GOT3 (cell line): ENCODE data around the gene ZNF497.
"Not testable (repeated sequence)": the region's sequence is repeated elsewhere in the genome, so short reads cannot be mapped to it uniquely, and the experiment has no call there.

Source experiments
- DNase-seq: peaks from one replicate; lab custom pipeline; 2025; ENCODE audit warnings: mixed read lengths; lab: John Stamatoyannopoulos, UW

The ZNF497 gene

GRCh38 chr19:58362272-58362994, at the start of gene ZNF497:
Gene ZNF497, minus strand, starts transcription at chr19:58362751. Its CDS starts 5,116 bp downstream, at chr19:58357635.
- DNase-seq: peak; percentile 91

GRCh38 chr19:58409010-58409790, 46.6 kb upstream of the ZNF497 start:
- DNase-seq: no peak

GRCh38 chr19:58408152-58409009, 45.8 kb upstream of the ZNF497 start, which contains the start of gene ZNF584:
Gene ZNF584, plus strand, starts transcription at chr19:58408649. Its CDS starts 499 bp downstream, at chr19:58409148.
- peak; percentile 67 for DNase-seq

GRCh38 chr19:58407658-58408151, 45.2 kb upstream of the ZNF497 start:
- DNase-seq: no peak

- DNase-seq: no peak
Measured at GRCh38 chr19:58406818-58407657, 44.5 kb upstream of the ZNF497 start.

- not testable (repeated sequence) for DNase-seq
Measured at GRCh38 chr19:58403920-58404478, 41.4 kb upstream of the ZNF497 start.

- DNase-seq: no peak
Measured at GRCh38 chr19:58401840-58402421, 39.4 kb upstream of the ZNF497 start.

- peak; percentile 97 for DNase-seq
Measured at GRCh38 chr19:58400916-58401839, 38.6 kb upstream of the ZNF497 start.

- DNase-seq: no peak
Measured at GRCh38 chr19:58400316-58400915, 37.9 kb upstream of the ZNF497 start.

GRCh38 chr19:58399903-58400302, 37.4 kb upstream of the ZNF497 start:
- DNase-seq: no peak

GRCh38 chr19:58398545-58398944, 36.0 kb upstream of the ZNF497 start:
- DNase-seq: no peak

GRCh38 chr19:58398087-58398486, 35.5 kb upstream of the ZNF497 start:
- no peak for DNase-seq

- no peak for DNase-seq
Measured at GRCh38 chr19:58397533-58398037, 35.0 kb upstream of the ZNF497 start.

GRCh38 chr19:58396691-58397532, 34.4 kb upstream of the ZNF497 start:
- DNase-seq: no peak

- no peak for DNase-seq
Measured at GRCh38 chr19:58395979-58396627, 33.6 kb upstream of the ZNF497 start.

- DNase-seq: no peak
Measured at GRCh38 chr19:58395220-58395978, 32.8 kb upstream of the ZNF497 start, which contains the start of gene RNF225. Gene RNF225, plus strand, starts transcription at chr19:58395656. Its CDS starts 434 bp downstream, at chr19:58396090.
